Right lobe of liver (tissue), 6 donors: ENCODE results near the gene MRPL14. TPM values are rescaled to one million over a fixed set of nuclear protein-coding genes. Genes with fewer than 3 reads are reported as not detected.

ENCODE experiments used
- ATAC-seq, 4 donors: fragments of 200-7000 bp; cut with Tn5 transposase; one replicate each; pipeline ENCODE4 v1.9.1; 2020; ENCODE audit warnings: mild to moderate bottlenecking in 4 of 4, moderate library complexity in 4 of 4
- DNase-seq, 3 donors: peaks; one replicate each; pipeline ENCODE4 v3.0.0-alpha.2; 2020
- H3K27ac ChIP-seq, 3 donors: fragments of 200-600 bp; one replicate each; pipeline ENCODE4 v1.8.0; 2022
- H3K27me3 ChIP-seq, 2 donors: fragments of 200-600 bp; one replicate each; pipeline ENCODE4 v1.8.0; 2022
- H3K36me3 ChIP-seq, 4 donors: fragments of 200-600 bp; sonication (generic) in 1 of 4; one replicate each; pipeline versions ENCODE4 v1.5.1 to v1.8.0; 2017 to 2022; ENCODE audit warnings: control low read depth in 1 of 4
- H3K4me1 ChIP-seq, 4 donors: fragments of 200-600 bp; sonication (generic) in 1 of 4; one replicate each; pipeline versions ENCODE4 v1.5.1 to v1.8.0; 2017 to 2022; ENCODE audit warnings: control low read depth in 1 of 4
- H3K4me3 ChIP-seq, 3 donors: fragments of 200-600 bp; one replicate each; pipeline ENCODE4 v1.8.0; 2022
- H3K9me3 ChIP-seq, 4 donors: fragments of 200-600 bp; sonication (generic) in 1 of 4; one replicate each; pipeline versions ENCODE4 v1.5.1 to v1.8.0; 2017 to 2022; ENCODE audit warnings: control low read depth in 1 of 4
- CTCF ChIP-seq, 4 donors: fragments of 200-600 bp in 3 of 4; fragments of 450-650 bp in 1 of 4; IDR thresholded peaks; one replicate each; pipeline versions ENCODE4 v1.5.1 to v1.8.0; 2016 to 2022; ENCODE audit warnings: antibody characterized with exemption in 4 of 4, mild to moderate bottlenecking in 2 of 4
- POLR2A ChIP-seq: fragments of 450-650 bp; IDR thresholded peaks from one replicate; pipeline ENCODE4 v1.6.1; 2017; ENCODE audit warnings: antibody characterized with exemption, mild to moderate bottlenecking
- WGBS: methylation state at CpG from one replicate; pipeline ENCODE4 v1.1.6; 2018; ENCODE audit warnings: low coverage, low lambda C conversion rate; ENCODE audit not compliant: insufficient coverage; ENCODE audit errors: missing lambda C conversion rate; 5-methylcytosine and 5-hydroxymethylcytosine counted together
- intact Hi-C, 2 donors: fragments of 100-400 bp; cut with DNase I; formaldehyde crosslinking; loops; one replicate each; pipeline versions ENCODE4 v1.11.2 to v1.14.1; 2022
- total RNA-seq, 6 experiments: library from RNA; depleted of rRNA in 2 of 6; stranded (reverse); fragments of >200 nt in 2 of 6; fragmentation: NEBNext Ultra II Directional in 3 of 6; extraction: Animal tissue kit (Norgen Biotek cat#: 25700) in 3 of 6; gene quantifications; one replicate each; pipeline versions ENCODE4 v1.1.0 to v1.2.4, GENCODE V29; 2016 to 2023
- donor health status: DM: no; HTN: yes; CAD: no.
- donor health status: DM: no; HTN: no; CAD: no.
- donor health status: DM: no; HTN: no; CAD: no.
- donor health status: DM: no; HTN: yes; CAD: no.
- donor health status: DM: no; HTN: yes; CAD: no.

MRPL14 gene
- total RNA-seq, 6 experiments from 2014 or later = 26.5 to 70.0 (median 35.4) TPM

DNA sequence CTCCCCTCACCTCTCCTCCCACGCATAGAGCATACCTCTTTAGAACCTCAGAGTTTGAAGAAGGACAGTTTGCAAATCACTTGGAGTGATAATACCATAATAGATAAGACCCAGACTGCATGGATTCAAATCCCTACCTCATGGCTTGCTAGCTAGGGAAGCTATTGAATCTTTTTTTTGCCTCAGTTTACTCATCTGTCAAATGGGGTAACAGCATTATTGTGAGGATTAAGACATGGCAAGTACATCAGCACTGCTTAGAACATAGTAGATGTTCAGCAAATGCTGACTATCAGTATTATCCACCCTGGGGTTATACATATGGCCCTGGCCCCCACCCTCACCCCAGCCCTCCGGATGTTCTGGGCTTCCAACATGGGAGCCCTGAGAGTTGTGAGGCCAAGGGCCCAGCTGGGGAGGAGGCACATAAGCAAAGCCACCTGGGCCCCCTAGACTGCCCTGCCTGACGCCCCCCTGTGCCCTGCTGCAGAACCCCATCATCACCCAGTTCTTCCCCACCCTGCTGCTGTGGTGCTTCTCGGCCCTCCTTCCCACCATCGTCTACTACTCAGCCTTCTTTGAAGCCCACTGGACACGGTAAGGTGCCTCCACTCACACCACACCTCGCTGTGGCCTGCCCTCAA lies 22.2 kb upstream of the MRPL14 start:
- ATAC-seq (no peak), DNase-seq (no peak)
- Histone ChIP-seq H3K27ac (no peak overlapping the region), H3K36me3 (peaks cover 0 to 44% (median 17%) of the 10 kb centered on the region in 4 donors), H3K9me3 (no peaks in the 10 kb centered on the region), H3K27me3 (no peaks in the 10 kb centered on the region), H3K4me1 (peaks cover 0 to 5% (median 0%) of the 10 kb centered on the region in 4 donors), H3K4me3 (no peak overlapping the region)
- 70% methylated on average over 3 of the region's 7 CpGs for WGBS
- no peak for TF ChIP-seq CTCF (IDR thresholded peaks at IDR 0.05)
- no peak for TF ChIP-seq POLR2A
- intact Hi-C loops = loop anchor here (5.0 to 10.0 kb wide), 2 partner anchors 45 to 47 kb away; no protein-coding TSS in a partner anchor

GRCh38 chr6:44148306-44148705 lies 21.1 kb upstream of the MRPL14 start:
- Histone ChIP-seq H3K36me3 (peaks cover 0 to 43% (median 17%) of the 10 kb centered on the region in 4 donors), H3K27me3 (no peaks in the 10 kb centered on the region)

GRCh38 chr6:44147256-44147655 lies 20.0 kb upstream of the MRPL14 start:
- H3K27me3 ChIP-seq = no peaks in the 10 kb centered on the region
- ATAC-seq = no peak
- TF ChIP-seq CTCF (IDR thresholded peaks at IDR 0.05) (no peak), POLR2A (no peak)
- peak in 1 of 3 donors; percentile 45 for DNase-seq
- no peak overlapping the region for H3K4me3 ChIP-seq
- H3K9me3 ChIP-seq = no peaks in the 10 kb centered on the region
- intact Hi-C loops = no loop called here
- H3K27ac ChIP-seq = no peak overlapping the region
- 89% methylated on average over 3 of the region's 7 CpGs for WGBS
- peaks cover 0 to 25% (median 6%) of the 10 kb centered on the region in 4 donors for H3K4me1 ChIP-seq
- H3K36me3 ChIP-seq = peaks cover 0 to 42% (median 15%) of the 10 kb centered on the region in 4 donors

More at GRCh38 chr6:44148306-44148705, 21.1 kb upstream of the MRPL14 start:
- intact Hi-C loops = no loop called here
- TF ChIP-seq CTCF (IDR thresholded peaks at IDR 0.05) (no peak), POLR2A (no peak)
- no peak for ATAC-seq
- H3K4me1 ChIP-seq = peaks cover 0 to 17% (median 3%) of the 10 kb centered on the region in 4 donors
- no peaks in the 10 kb centered on the region for H3K9me3 ChIP-seq
- WGBS = 67% methylated on average over 2 of the region's 9 CpGs
- DNase-seq = peak in 1 of 3 donors; percentile 45
- no peak overlapping the region for H3K27ac ChIP-seq
- H3K4me3 ChIP-seq = no peak overlapping the region

DNA sequence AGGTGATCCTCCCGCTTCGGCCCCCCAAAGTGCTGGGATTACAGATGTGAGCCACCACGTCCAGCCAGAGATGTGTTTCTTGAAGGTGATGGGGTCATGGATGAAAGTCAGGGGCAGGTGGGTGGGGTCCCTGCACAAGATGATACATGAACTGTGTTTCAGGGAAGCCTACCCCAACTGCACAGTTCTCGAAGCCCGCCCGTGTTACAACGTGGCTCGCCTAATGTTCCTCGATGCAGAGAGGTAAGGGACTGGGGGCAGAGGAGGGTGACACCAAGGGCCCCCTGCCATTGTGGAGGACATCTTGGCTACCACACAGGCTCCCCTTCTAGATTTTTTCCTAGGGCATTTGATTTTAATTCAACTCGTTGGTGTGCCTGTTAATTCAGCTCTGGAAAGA lies 19.4 kb upstream of the MRPL14 start:
- 92% methylated on average over 7 of the region's 10 CpGs for whole genome bisulfite sequencing
- TF ChIP-seq CTCF (IDR thresholded peaks at IDR 0.05) = no peak
- no peak for TF ChIP-seq POLR2A
- Histone ChIP-seq H3K9me3 (no peaks in the 10 kb centered on the region), H3K36me3 (peaks cover 0 to 42% (median 15%) of the 10 kb centered on the region in 4 donors), H3K4me3 (no peak overlapping the region), H3K27me3 (no peaks in the 10 kb centered on the region), H3K27ac (no peak overlapping the region), H3K4me1 (peaks cover 0 to 28% (median 6%) of the 10 kb centered on the region in 4 donors)
- DNase-seq (peak in 1 of 3 donors; percentile 16), ATAC-seq (no peak)
- intact Hi-C loops = no loop called here
